GM12874 (cell line): ENCODE results near the gene MAGEL2.

Experiments
- CTCF ChIP-seq: IDR thresholded peaks from 2 replicates; pipeline ENCODE4 v1.5.1; 2011; ENCODE audit warnings: low read depth, mild to moderate bottlenecking, control low read depth, low read length, moderate library complexity; ENCODE audit not compliant: insufficient read depth

Gene MAGEL2

GRCh38 chr15:23602124-23602523 is 45.5 kb downstream of the MAGEL2 start:
- TF ChIP-seq CTCF, result no peak

GRCh38 chr15:23599053-23599452 is 48.6 kb downstream of the MAGEL2 start:
- TF ChIP-seq CTCF, result no peak

- no peak for TF ChIP-seq CTCF
These were observed 50.9 kb downstream of the MAGEL2 start for GRCh38 chr15:23596736-23597135.

GRCh38 chr15:23595368-23595767 is 52.3 kb downstream of the MAGEL2 start:
- TF ChIP-seq CTCF, result no peak

GRCh38 chr15:23594252-23594770 is 53.4 kb downstream of the MAGEL2 start:
- TF ChIP-seq CTCF, result no peak
